Measurements from ENCODE around the gene HYOU1.
"Not testable (repeated sequence)": the region's sequence is repeated elsewhere in the genome, so short reads cannot be mapped to it uniquely, and the experiment has no call there.

The HYOU1 gene

GRCh38 chr11:119018074-119018938 lies 38.7 kb downstream of the HYOU1 start, which contains the start of the genes RPS25 and TRAPPC4:
Gene RPS25 (minus strand): TSS chr11:119018343. CDS start chr11:119018284, 59 bp downstream.
Gene TRAPPC4 (plus strand): TSS chr11:119018766. CDS start chr11:119018796, 30 bp downstream.
- DNase-seq: peak; percentile 96

- not testable (repeated sequence) for DNase-seq
These were observed 39.6 kb downstream of the HYOU1 start for GRCh38 chr11:119017377-119017776.

GRCh38 chr11:119016216-119017009 lies 40.6 kb downstream of the HYOU1 start:
- no peak for DNase-seq

GRCh38 chr11:119015054-119015611 lies 41.9 kb downstream of the HYOU1 start:
- no peak for DNase-seq

GRCh38 chr11:119014209-119014924 lies 42.6 kb downstream of the HYOU1 start:
- no peak for DNase-seq

GRCh38 chr11:119012629-119013170 lies 44.3 kb downstream of the HYOU1 start:
- DNase-seq: no peak

GRCh38 chr11:119011476-119012053 lies 45.4 kb downstream of the HYOU1 start:
- no peak for DNase-seq

- DNase-seq: no peak
These were observed 50.3 kb downstream of the HYOU1 start for GRCh38 chr11:119006656-119007055.

DNA sequence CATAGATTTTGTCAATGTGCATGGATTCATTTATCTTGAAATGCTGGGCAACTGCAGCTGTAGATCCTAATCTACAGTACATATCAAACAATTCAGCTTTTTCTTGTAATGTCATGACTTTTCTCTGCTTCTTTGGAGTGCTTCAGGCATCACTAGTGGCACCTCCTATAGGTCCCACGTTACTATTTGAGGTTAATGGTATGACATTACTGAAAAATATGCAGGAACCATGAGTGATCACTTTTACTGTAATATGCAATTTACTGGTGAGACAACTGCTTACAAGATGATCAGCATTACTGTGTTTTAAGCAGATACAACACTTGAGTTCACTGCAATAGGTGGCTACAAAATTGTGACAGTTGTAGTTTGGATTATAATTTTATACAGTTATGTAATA lies 56.1 kb downstream of the HYOU1 start:
- peak; percentile 59 for DNase-seq

GRCh38 chr11:118998822-118999221 lies 58.2 kb downstream of the HYOU1 start:
- DNase-seq: peak; percentile 60

DNA sequence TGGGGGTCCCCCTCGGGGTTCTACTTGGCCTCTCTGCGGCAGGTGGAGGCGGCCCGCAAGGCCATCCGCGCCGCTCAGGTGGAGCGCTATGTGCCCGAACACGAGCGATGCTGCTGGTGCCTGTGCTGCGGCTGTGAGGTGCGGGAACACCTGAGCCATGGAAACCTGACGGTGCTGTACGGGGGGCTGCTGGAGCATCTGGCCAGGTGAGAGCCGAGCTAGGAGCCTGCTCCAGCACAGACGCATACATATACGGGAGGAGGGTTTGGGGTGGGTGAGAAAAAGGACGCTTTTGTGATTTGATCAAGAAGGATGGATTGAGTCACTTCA lies 58.7 kb downstream of the HYOU1 start:
- no peak for DNase-seq

DNA sequence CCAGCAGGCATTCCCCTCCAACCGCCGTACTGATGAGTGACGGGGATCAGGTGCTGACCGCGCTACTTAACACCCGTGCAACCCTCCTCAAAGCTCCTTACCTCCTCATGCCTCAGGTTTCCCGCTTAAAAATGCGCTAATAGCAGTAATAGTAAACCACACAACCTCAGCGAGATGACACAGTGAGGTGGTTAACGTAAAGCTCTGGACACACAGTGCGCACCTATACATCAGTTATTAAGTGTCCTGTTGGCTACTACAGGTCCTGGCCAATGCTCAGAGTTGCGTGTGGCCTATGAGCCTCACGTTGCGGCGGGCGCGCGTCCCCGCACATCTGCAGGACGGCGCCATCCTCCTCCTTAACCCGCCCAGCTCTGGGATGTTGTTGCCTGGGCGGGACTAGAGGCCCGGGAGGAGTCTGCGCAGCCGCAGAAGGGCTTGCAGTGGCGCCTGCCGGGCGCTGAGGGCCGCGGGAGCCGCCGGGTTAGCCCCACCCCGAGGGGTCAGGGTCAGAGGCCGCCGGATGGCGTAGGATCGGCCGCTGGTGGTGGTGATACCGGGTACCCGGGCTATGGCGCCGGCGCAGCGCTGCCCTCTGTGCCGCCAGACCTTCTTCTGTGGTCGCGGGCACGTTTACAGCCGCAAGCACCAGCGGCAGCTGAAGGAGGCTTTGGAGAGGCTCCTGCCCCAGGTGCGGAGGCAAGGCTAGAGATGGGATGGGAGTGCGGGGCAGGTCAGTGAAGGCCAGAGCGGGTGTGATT lies 59.2 kb downstream of the HYOU1 start, which contains the start of gene CENATAC:
TSS of gene CENATAC (plus strand) at position 512 of the 761 bp plus-strand sequence. CDS start at position 572, 60 bp downstream.
- DNase-seq: peak; percentile 83

- DNase-seq: peak; percentile 34
These were observed 59.9 kb downstream of the HYOU1 start for GRCh38 chr11:118996926-118997626.

All from fibroblast of skin of right quadriceps (primary cell).